Frontal cortex (tissue), 4 donors: ENCODE results near the gene MDN1. TPM values are rescaled to one million over a fixed set of nuclear protein-coding genes. Genes with fewer than 3 reads are reported as not detected.

Source experiments
- DNase-seq, 2 donors: peaks; one replicate each; pipeline ENCODE4 v3.0.0; 2012; ENCODE audit warnings: low spot score in 2 of 2
- FAIRE-seq: peaks from 2 replicates; lab custom pipeline; 2012; peaks lifted over from hg19 to GRCh38; lab: Jason Lieb, UNC
- total RNA-seq: library from RNA; depleted of rRNA; stranded (reverse); fragments of >200 nt; gene quantifications from one replicate; pipeline ENCODE4 v1.2.3, GENCODE V29; 2014
- donor health status: control.
- donor health status: control.
- donor health status: control.

Gene MDN1
- total RNA-seq, 1 donor from 2014 or later = 23.6 TPM

GRCh38 chr6:89711801-89712200 lies 107.8 kb downstream of the MDN1 start:
- DNase-seq (no peak), FAIRE-seq (no peak)

GRCh38 chr6:89708316-89708715 lies 111.3 kb downstream of the MDN1 start:
- DNase-seq (no peak), FAIRE-seq (no peak)

GRCh38 chr6:89707766-89708165 lies 111.8 kb downstream of the MDN1 start:
- no peak for FAIRE-seq
- no peak for DNase-seq

GRCh38 chr6:89706121-89706520 lies 113.5 kb downstream of the MDN1 start:
- DNase-seq (no peak), FAIRE-seq (no peak)

- no peak for DNase-seq
- no peak for FAIRE-seq
Observed at GRCh38 chr6:89703292-89703691, 116.3 kb downstream of the MDN1 start.

GRCh38 chr6:89702349-89702748 lies 117.2 kb downstream of the MDN1 start:
- no peak for FAIRE-seq
- no peak for DNase-seq

GRCh38 chr6:89695667-89696066 lies 123.9 kb downstream of the MDN1 start:
- DNase-seq = no peak
- FAIRE-seq = no peak

- FAIRE-seq (no peak), DNase-seq (no peak)
Observed at GRCh38 chr6:89694428-89694827, 125.2 kb downstream of the MDN1 start.

- FAIRE-seq = no peak
- DNase-seq = no peak
Observed at GRCh38 chr6:89693207-89693606, 126.4 kb downstream of the MDN1 start.

GRCh38 chr6:89692256-89692655 lies 127.3 kb downstream of the MDN1 start:
- FAIRE-seq = no peak

GRCh38 chr6:89690944-89691324 lies 128.7 kb downstream of the MDN1 start:
- no peak for DNase-seq
- FAIRE-seq = no peak

More at GRCh38 chr6:89692256-89692655, 127.3 kb downstream of the MDN1 start:
- DNase-seq = no peak

GRCh38 chr6:89689732-89690131 lies 129.9 kb downstream of the MDN1 start:
- DNase-seq (peak; percentile 34), FAIRE-seq (peak; percentile 78)

- FAIRE-seq = no peak
Observed at GRCh38 chr6:89688328-89688727, 131.3 kb downstream of the MDN1 start.

GRCh38 chr6:89685311-89685710 lies 134.3 kb downstream of the MDN1 start:
- no peak for DNase-seq
- no peak for FAIRE-seq

More at GRCh38 chr6:89688328-89688727, 131.3 kb downstream of the MDN1 start:
- DNase-seq = no peak

- DNase-seq (no peak), FAIRE-seq (no peak)
Observed at GRCh38 chr6:89682991-89683390, 136.6 kb downstream of the MDN1 start.

GRCh38 chr6:89681983-89682564 lies 137.5 kb downstream of the MDN1 start:
- FAIRE-seq (no peak), DNase-seq (no peak)

GRCh38 chr6:89680551-89680950 lies 139.0 kb downstream of the MDN1 start:
- no peak for DNase-seq
- no peak for FAIRE-seq

- no peak for FAIRE-seq
- no peak for DNase-seq
Observed at GRCh38 chr6:89680150-89680549, 139.4 kb downstream of the MDN1 start.

- FAIRE-seq (no peak), DNase-seq (no peak)
Observed at GRCh38 chr6:89679215-89680120, 140.1 kb downstream of the MDN1 start.

- DNase-seq (no peak), FAIRE-seq (no peak)
Observed at GRCh38 chr6:89678531-89678930, 141.1 kb downstream of the MDN1 start.

- FAIRE-seq = no peak
- DNase-seq = no peak
Observed at GRCh38 chr6:89675949-89676748, 143.4 kb downstream of the MDN1 start.
